SK-N-SH treated with all-trans-retinoic acid at 6 μM for 48 hours (cell line): ENCODE measurements around the gene OR10H2.

ENCODE experiments used
- ATAC-seq: fragments of 200-7000 bp; cut with Tn5 transposase; 3 replicates; pipeline ENCODE4 v1.9.1; 2020; ENCODE audit warnings: mild to moderate bottlenecking, moderate library complexity
- ARNTL ChIP-seq: fragments of 450-650 bp; formaldehyde crosslinking; IDR thresholded peaks from 2 replicates; pipeline ENCODE4 v1.5.0; 2020; ENCODE audit warnings: low read depth, mild to moderate bottlenecking, moderate library complexity, borderline replicate concordance
- BACH2 ChIP-seq: fragments of 250-450 bp; sonication (Bioruptor Pico); IDR thresholded peaks from 2 replicates; pipeline ENCODE4 v1.9.0; 2021; ENCODE audit warnings: mild to moderate bottlenecking, borderline replicate concordance
- CSDC2 ChIP-seq: fragments of 250-450 bp; sonication (Bioruptor Pico); IDR thresholded peaks from 2 replicates; pipeline ENCODE4 v1.5.0; 2020; ENCODE audit warnings: mild to moderate bottlenecking, moderate library complexity
- ESRRG ChIP-seq: fragments of 250-450 bp; sonication (Bioruptor Pico); IDR thresholded peaks from 2 replicates; pipeline ENCODE4 v1.6.1; 2021; ENCODE audit warnings: mild to moderate bottlenecking
- GLIS3 ChIP-seq: fragments of 250-450 bp; sonication (Bioruptor Pico); IDR thresholded peaks from 2 replicates; pipeline ENCODE4 v1.5.0; 2020; ENCODE audit warnings: mild to moderate bottlenecking, moderate library complexity
- ISL1 ChIP-seq: fragments of 250-450 bp; sonication (Bioruptor Pico); IDR thresholded peaks from 2 replicates; pipeline ENCODE4 v2.1.2; 2022; ENCODE audit warnings: mild to moderate bottlenecking, moderate library complexity
- OSR1 ChIP-seq: fragments of 250-450 bp; sonication (Bioruptor Pico); IDR thresholded peaks from 2 replicates; pipeline ENCODE4 v1.8.0; 2022; ENCODE audit warnings: moderate library complexity, mild to moderate bottlenecking, inconsistent platforms
- PPARA ChIP-seq: fragments of 250-450 bp; sonication (Bioruptor Pico); IDR thresholded peaks from 2 replicates; pipeline ENCODE4 v1.5.0; 2020; ENCODE audit warnings: mild to moderate bottlenecking, borderline replicate concordance
- RARB ChIP-seq: fragments of 250-450 bp; sonication (Bioruptor Pico); IDR thresholded peaks from 2 replicates; pipeline ENCODE4 v1.8.0; 2021; ENCODE audit warnings: mild to moderate bottlenecking, moderate library complexity
- SNAI2 ChIP-seq: fragments of 250-450 bp; sonication (Bioruptor Pico); IDR thresholded peaks from 2 replicates; pipeline ENCODE4 v1.5.0; 2020; ENCODE audit warnings: mild to moderate bottlenecking, moderate library complexity
- TCF4 ChIP-seq: fragments of 250-450 bp; sonication (Bioruptor Pico); IDR thresholded peaks from 2 replicates; pipeline ENCODE4 v1.8.0; 2021; ENCODE audit warnings: mild to moderate bottlenecking, moderate library complexity, borderline replicate concordance
- TOX ChIP-seq: fragments of 250-450 bp; sonication (Bioruptor Pico); IDR thresholded peaks from 2 replicates; pipeline ENCODE4 v1.8.0; 2021; ENCODE audit warnings: mild to moderate bottlenecking, moderate library complexity, borderline replicate concordance
- ZC3H10 ChIP-seq: fragments of 250-450 bp; sonication (Bioruptor Pico); IDR thresholded peaks from 2 replicates; pipeline ENCODE4 v1.5.1; 2021; ENCODE audit warnings: mild to moderate bottlenecking, moderate library complexity
- ZFP3 ChIP-seq: fragments of 250-450 bp; sonication (Bioruptor Pico); IDR thresholded peaks from 2 replicates; pipeline ENCODE4 v1.5.0; 2020; ENCODE audit warnings: mild to moderate bottlenecking, moderate library complexity
- ZFP30 ChIP-seq: fragments of 450-650 bp; formaldehyde crosslinking; IDR thresholded peaks from 2 replicates; pipeline ENCODE4 v1.5.0; 2022; ENCODE audit warnings: mild to moderate bottlenecking, moderate library complexity
- ZNF70 ChIP-seq: fragments of 450-650 bp; formaldehyde crosslinking; IDR thresholded peaks from 2 replicates; pipeline ENCODE4 v1.5.0; 2020; ENCODE audit warnings: mild to moderate bottlenecking, moderate library complexity
- ZNF8 ChIP-seq: fragments of 450-650 bp; formaldehyde crosslinking; IDR thresholded peaks from 2 replicates; pipeline ENCODE4 v1.5.0; 2020; ENCODE audit warnings: mild to moderate bottlenecking, moderate library complexity
- TF ChIP-seq, protein P1 (sequence below): fragments of 250-450 bp; sonication (Bioruptor Pico); IDR thresholded peaks from 2 replicates; pipeline ENCODE4 v1.5.1; 2020; ENCODE audit warnings: low read depth, mild to moderate bottlenecking, moderate library complexity
- TF ChIP-seq, protein P2 (sequence below): fragments of 250-450 bp; sonication (Bioruptor Pico); IDR thresholded peaks from 2 replicates; pipeline ENCODE4 v1.5.0; 2020; ENCODE audit warnings: mild to moderate bottlenecking, moderate library complexity
- TF ChIP-seq, protein P3 (sequence below): fragments of 250-450 bp; sonication (Bioruptor Pico); IDR thresholded peaks from 2 replicates; pipeline ENCODE4 v1.5.1; 2021; ENCODE audit warnings: mild to moderate bottlenecking, moderate library complexity
- TF ChIP-seq, protein P4 (sequence below): fragments of 250-450 bp; sonication (Bioruptor Pico); IDR thresholded peaks from 2 replicates; pipeline ENCODE4 v1.8.0; 2021; ENCODE audit warnings: low read depth, mild to moderate bottlenecking, moderate library complexity, borderline replicate concordance

Gene OR10H2

DNA sequence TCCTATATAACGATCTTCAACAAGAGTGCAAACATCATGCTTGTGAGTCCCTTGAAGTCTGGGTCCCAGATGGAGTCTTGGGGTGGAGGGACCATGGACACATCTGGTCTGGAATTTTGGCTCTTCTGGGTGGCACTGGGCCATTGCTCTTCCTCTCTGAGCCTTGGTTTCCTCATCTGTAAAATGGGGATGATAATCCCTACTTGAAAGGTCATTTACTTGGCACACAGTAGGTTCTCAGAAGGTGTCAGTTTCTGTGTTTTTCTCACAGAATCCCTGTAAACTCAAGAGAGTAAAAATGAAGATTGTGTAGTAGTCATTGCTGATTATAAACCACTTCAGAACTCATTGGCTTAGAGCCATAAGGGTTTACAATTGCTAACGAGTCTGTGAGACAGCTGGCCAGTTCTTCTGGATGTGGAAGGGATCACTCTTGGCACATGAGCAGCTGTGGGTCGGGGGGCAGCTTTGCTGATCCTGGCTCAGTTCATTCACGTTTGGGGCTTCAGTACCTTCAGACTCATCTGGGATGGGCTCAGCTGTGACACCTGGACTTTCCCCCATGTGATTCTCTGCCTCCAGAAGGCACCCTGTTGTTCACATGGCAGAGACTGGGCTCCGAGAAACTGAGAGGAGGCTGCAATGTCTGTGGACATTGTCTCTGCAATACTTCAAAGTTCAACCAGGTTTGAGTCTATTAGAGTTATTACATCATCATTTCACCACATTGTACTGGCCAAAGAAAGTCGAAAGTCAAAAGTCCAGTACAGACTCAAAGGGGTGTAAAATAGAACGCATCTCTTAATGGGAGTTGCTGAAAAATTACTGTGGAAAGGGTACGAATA, 47.1 kb upstream of the OR10H2 start:
- no peak for ATAC-seq
- TF ChIP-seq GLIS3 (CRISPR knock-in tag) (no peak), ISL1 (no peak), ZC3H10 (CRISPR knock-in tag) (no peak), ESRRG (CRISPR knock-in tag) (no peak), TCF4 (CRISPR knock-in tag) (no peak), ZNF70 (CRISPR knock-in tag) (no peak)
- TF ChIP-seq, protein P1, sequence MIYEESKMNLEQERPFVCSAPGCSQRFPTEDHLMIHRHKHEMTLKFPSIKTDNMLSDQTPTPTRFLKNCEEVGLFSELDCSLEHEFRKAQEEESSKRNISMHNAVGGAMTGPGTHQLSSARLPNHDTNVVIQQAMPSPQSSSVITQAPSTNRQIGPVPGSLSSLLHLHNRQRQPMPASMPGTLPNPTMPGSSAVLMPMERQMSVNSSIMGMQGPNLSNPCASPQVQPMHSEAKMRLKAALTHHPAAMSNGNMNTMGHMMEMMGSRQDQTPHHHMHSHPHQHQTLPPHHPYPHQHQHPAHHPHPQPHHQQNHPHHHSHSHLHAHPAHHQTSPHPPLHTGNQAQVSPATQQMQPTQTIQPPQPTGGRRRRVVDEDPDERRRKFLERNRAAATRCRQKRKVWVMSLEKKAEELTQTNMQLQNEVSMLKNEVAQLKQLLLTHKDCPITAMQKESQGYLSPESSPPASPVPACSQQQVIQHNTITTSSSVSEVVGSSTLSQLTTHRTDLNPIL (CRISPR knock-in tag), result no peak

DNA sequence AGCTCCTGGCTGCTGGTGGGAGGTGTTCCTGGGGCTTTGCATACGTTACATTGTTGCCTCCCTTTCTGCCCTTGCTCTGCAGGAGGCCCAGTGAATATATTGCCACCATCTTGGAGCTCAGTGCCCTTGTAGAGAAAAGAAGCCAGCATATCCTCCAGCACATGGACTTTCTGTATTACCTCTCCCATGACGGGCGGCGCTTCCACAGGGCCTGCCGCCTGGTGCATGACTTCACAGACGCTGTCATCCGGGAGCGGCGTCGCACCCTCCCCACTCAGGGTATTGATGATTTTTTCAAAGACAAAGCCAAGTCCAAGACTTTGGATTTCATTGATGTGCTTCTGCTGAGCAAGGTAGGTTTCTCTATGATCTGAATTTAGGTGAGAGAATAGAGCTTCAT, 44.4 kb upstream of the OR10H2 start:
- no peak for ATAC-seq
- TF ChIP-seq RARB (CRISPR knock-in tag) (no peak), ZNF70 (CRISPR knock-in tag) (no peak), SNAI2 (CRISPR knock-in tag) (no peak), ISL1 (no peak), BACH2 (CRISPR knock-in tag) (no peak), TOX (CRISPR knock-in tag) (no peak), PPARA (CRISPR knock-in tag) (no peak), OSR1 (no peak), ARNTL (no peak), CSDC2 (CRISPR knock-in tag) (no peak), ZFP3 (CRISPR knock-in tag) (no peak)
- TF ChIP-seq, protein P1 (CRISPR knock-in tag), result no peak
- TF ChIP-seq, protein P2, sequence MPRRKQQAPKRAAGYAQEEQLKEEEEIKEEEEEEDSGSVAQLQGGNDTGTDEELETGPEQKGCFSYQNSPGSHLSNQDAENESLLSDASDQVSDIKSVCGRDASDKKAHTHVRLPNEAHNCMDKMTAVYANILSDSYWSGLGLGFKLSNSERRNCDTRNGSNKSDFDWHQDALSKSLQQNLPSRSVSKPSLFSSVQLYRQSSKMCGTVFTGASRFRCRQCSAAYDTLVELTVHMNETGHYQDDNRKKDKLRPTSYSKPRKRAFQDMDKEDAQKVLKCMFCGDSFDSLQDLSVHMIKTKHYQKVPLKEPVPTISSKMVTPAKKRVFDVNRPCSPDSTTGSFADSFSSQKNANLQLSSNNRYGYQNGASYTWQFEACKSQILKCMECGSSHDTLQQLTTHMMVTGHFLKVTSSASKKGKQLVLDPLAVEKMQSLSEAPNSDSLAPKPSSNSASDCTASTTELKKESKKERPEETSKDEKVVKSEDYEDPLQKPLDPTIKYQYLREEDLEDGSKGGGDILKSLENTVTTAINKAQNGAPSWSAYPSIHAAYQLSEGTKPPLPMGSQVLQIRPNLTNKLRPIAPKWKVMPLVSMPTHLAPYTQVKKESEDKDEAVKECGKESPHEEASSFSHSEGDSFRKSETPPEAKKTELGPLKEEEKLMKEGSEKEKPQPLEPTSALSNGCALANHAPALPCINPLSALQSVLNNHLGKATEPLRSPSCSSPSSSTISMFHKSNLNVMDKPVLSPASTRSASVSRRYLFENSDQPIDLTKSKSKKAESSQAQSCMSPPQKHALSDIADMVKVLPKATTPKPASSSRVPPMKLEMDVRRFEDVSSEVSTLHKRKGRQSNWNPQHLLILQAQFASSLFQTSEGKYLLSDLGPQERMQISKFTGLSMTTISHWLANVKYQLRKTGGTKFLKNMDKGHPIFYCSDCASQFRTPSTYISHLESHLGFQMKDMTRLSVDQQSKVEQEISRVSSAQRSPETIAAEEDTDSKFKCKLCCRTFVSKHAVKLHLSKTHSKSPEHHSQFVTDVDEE (CRISPR knock-in tag), result no peak

DNA sequence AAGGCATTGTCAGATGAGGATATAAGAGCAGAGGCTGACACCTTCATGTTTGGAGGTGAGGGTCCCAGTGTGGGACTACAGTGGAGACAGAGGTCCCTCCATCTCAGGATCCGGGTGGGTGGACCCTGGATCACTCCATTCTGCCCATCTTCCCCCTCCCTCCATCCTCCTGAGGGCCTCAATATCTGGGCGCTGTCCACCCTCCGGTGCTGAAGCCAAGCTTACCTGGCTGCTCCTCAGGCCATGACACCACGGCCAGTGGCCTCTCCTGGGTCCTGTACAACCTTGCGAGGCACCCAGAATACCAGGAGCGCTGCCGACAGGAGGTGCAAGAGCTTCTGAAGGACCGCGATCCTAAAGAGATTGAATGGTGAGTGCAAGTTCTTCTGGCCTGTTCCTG, 43.0 kb upstream of the OR10H2 start:
- ATAC-seq, result no peak

More for the DNA sequence above, 43.0 kb upstream of the OR10H2 start:
- TF ChIP-seq BACH2 (CRISPR knock-in tag), result no peak
- no peak for TF ChIP-seq RARB (CRISPR knock-in tag)
- TF ChIP-seq, protein P3, sequence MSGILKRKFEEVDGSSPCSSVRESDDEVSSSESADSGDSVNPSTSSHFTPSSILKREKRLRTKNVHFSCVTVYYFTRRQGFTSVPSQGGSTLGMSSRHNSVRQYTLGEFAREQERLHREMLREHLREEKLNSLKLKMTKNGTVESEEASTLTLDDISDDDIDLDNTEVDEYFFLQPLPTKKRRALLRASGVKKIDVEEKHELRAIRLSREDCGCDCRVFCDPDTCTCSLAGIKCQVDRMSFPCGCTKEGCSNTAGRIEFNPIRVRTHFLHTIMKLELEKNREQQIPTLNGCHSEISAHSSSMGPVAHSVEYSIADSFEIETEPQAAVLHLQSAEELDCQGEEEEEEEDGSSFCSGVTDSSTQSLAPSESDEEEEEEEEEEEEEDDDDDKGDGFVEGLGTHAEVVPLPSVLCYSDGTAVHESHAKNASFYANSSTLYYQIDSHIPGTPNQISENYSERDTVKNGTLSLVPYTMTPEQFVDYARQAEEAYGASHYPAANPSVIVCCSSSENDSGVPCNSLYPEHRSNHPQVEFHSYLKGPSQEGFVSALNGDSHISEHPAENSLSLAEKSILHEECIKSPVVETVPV (CRISPR knock-in tag), result no peak
- no peak for TF ChIP-seq CSDC2 (CRISPR knock-in tag)
- no peak for TF ChIP-seq ZFP30 (CRISPR knock-in tag)
- TF ChIP-seq ZNF8 (CRISPR knock-in tag), result no peak
- TF ChIP-seq GLIS3 (CRISPR knock-in tag), result no peak
- TF ChIP-seq SNAI2 (CRISPR knock-in tag), result no peak
- no peak for TF ChIP-seq ZC3H10 (CRISPR knock-in tag)
- no peak for TF ChIP-seq ZNF70 (CRISPR knock-in tag)
- TF ChIP-seq, protein P2 (CRISPR knock-in tag), result no peak
- TF ChIP-seq TCF4 (CRISPR knock-in tag), result no peak
- no peak for TF ChIP-seq OSR1
- TF ChIP-seq ARNTL, result no peak
- TF ChIP-seq, protein P4, sequence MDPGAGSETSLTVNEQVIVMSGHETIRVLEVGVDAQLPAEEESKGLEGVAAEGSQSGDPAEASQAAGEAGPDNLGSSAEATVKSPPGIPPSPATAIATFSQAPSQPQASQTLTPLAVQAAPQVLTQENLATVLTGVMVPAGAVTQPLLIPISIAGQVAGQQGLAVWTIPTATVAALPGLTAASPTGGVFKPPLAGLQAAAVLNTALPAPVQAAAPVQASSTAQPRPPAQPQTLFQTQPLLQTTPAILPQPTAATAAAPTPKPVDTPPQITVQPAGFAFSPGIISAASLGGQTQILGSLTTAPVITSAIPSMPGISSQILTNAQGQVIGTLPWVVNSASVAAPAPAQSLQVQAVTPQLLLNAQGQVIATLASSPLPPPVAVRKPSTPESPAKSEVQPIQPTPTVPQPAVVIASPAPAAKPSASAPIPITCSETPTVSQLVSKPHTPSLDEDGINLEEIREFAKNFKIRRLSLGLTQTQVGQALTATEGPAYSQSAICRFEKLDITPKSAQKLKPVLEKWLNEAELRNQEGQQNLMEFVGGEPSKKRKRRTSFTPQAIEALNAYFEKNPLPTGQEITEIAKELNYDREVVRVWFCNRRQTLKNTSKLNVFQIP (CRISPR knock-in tag), result no peak
